HG03095 (cell line): ENCODE measurements around the gene CCDC32.
A peak's percentile ranks its signal among the peaks of the same experiment; 100 is the strongest.

Experiments used
- ATAC-seq: cut with Tn5 transposase; IDR thresholded peaks from one replicate; pipeline ENCODE4 v1.9.1; 2021; ENCODE audit warnings: moderate library complexity; ENCODE audit not compliant: unreplicated experiment

The CCDC32 gene

GRCh38 chr15:40513609-40514008, 51.2 kb downstream of the CCDC32 start:
- ATAC-seq = no peak

- no peak for ATAC-seq
Observed at GRCh38 chr15:40512440-40512839, 52.4 kb downstream of the CCDC32 start.

GRCh38 chr15:40511472-40512133, 53.2 kb downstream of the CCDC32 start:
- ATAC-seq = no peak

GRCh38 chr15:40511093-40511471, 53.8 kb downstream of the CCDC32 start:
- ATAC-seq = no peak

- no peak for ATAC-seq
Observed at GRCh38 chr15:40510201-40510600, 54.6 kb downstream of the CCDC32 start.

GRCh38 chr15:40508216-40508615, 56.6 kb downstream of the CCDC32 start:
- ATAC-seq = no peak

- peak; percentile 54 for ATAC-seq
Observed at GRCh38 chr15:40506964-40507571, 57.8 kb downstream of the CCDC32 start.
